DMS79 (cell line): ENCODE results near the gene STING1.
A peak's percentile ranks its signal among the peaks of the same experiment; 100 is the strongest.
"Not testable (repeated sequence)": the region's sequence is repeated elsewhere in the genome, so short reads cannot be mapped to it uniquely, and the experiment has no call there.

Source experiments
- DNase-seq: peaks from one replicate; lab custom pipeline; 2025; lab: John Stamatoyannopoulos, UW

Gene STING1

DNA sequence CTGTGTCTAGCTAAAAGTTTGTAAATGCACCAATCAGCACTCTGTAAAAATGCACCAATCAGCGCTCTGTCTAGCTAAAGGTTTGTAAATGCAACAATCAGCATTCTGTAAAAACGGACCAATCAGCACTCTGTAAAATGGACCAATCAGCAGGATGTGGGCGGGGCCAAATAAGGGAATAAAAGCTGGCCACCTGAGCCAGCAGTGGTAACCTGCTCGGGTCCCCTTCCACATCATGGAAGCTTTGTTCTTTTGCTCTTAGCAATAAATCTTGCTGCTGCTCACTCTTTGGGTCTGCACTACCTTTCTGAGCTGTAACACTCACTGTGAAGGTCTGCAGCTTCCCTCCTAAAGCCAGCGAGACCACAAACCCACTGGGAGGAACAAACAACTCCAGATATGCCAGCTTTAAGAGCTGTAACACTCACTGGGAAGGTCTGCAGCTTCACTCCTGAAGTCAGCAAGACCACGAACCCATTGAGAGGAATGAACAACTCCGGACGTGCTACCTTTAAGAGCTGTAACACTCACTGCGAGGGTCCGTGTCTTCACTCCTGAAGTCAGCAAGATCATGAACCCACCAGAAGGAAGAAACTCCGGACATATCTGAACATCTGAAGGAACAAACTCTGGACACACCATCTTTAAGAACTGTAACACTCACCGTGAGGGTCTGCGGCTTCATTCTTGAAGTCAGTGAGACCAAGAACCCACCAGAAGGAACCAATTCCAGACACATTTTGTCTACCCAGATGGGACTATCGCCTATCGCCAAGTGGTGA, 20.7 kb upstream of the STING1 start:
- not testable (repeated sequence) for DNase-seq

- no peak for DNase-seq
Observed at GRCh38 chr5:139501381-139501780, 18.8 kb upstream of the STING1 start.

DNA sequence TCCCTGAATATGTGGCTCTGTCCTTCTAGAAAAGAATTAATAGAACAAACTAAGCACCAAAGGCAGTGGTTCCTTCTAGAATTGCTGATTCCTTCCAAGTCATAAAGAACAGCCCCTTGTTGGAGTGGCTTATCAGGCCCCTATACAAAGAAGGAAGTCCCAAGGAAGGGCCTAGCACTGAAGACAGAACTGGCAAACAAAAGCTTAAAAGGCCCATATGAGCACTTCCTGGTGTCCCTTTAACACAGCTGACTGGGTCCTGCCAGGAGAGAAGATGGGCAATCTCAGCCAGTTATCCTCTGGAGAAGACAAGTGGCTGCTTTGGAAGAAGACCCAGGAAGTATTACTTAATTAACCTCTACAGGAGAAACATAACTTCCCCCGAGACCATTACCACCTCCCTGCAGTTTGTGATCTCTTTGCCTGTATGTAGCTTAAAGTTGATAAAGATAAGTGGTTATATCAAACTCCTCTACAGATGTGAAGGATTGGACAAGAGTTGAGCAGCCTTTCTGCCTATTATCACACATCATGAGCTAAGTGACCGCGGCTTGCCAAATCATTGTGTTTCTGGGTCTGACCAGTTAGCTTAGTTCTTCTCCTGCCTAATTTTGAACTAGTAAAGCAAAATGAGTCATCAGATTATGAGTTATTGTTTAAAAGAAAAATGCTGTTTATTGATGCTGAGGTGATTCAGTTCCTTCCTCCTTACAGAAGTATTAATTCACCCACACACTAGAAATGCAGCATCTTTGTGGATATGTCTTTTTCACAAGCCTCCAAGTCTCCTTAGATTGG, 13.3 kb upstream of the STING1 start:
- DNase-seq = no peak

- DNase-seq = no peak
Observed at GRCh38 chr5:139494832-139495231, 12.3 kb upstream of the STING1 start.

DNA sequence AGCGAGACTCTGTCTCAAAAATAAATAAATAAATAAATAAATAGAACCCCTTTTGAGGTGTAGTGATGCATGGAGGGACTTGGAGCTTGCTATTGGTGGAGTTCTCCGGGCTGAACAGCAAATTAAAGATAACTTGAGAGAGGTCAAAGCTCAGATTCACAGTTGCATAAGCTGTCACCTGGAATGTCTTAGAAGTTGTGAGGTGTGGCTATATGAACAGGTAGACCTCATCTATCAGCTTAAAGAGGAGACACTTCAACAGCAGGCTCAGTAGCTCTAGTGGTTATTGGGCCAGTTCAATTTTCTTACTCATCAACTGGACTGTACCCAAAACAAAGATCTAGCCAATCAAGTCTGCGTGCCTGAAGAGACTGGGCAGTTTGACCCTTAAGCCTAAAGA, 11.7 kb upstream of the STING1 start:
- DNase-seq = no peak

DNA sequence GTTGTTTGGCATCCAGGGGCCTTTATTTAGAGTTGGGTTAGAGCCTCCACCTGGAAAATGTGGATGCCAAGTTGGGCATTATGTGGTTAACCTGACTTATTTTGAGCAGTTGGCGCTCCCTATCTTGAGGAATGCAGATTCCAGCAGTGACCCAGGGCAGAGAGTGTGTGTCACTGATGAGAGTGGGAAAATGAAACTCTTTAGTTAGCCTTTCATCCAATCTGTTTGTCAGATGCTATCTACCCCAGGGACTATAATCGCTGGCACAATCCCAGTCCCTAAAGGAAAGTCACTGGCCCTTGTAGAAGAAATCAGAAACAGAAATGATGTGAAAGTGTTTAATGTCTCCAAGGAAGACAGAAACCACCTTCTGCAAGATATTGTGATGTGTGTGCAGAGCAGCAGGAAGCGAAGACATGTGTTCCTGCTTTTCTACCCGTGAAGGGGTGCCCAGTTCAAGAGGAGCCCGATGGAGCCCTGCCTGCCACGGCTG, 10.2 kb upstream of the STING1 start:
- DNase-seq = no peak

DNA sequence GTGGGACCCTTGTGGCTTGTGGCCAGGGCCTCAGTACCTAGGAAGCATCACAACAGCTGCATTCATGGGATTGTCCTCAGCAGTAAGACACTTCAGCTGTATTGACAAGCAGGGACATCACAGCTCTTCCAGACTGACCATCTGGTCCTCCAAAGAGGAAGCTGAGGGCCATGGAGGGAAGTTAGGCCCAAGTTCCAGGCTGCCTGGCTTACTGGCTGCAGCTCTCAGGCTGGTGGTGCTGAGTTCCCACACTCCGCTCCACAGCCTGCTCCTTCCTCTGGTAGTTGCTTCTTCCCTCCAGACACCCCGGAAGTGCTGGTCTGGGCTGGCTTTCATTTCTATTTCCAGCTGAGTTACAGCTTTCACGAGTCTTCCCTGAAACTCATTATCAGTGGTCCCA, 5.7 kb upstream of the STING1 start:
- DNase-seq = no peak

DNA sequence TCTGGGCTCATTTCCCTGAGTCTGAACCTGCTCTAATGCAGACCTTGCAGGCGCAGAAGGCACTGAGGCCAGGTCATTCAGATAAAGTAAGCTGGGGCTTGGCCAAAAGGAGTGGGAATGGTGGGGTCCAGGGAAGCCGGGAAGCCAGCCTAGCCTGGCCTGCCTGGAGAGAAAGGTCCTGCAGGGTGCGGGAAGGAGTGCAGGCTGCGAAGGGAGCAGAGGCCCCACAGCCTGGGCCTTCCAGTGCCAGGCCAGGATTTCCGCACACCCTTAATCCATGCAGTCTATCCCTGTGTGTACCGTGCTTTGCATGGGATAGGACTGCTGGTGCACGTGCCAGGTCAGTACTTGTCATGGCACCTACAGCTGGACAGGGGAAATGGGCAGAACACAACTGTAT, 3.6 kb upstream of the STING1 start:
- DNase-seq = no peak

DNA sequence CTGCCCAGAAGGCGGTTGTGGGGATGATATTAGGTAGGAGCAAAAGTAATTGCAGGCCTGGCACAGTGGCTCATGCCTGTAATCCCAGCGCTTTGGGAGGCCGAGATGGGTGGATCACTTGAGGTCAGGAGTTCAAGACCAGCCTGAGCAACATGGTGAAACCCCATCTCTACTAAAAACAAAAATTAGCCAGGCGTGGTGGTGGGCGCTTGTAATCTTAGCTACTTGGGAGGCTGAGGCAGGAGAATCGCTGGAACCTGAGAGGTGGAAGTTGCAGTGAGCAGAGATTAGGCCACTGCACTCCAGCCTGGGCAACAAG, 291 bp upstream of the STING1 start:
- DNase-seq = not testable (repeated sequence)

DNA sequence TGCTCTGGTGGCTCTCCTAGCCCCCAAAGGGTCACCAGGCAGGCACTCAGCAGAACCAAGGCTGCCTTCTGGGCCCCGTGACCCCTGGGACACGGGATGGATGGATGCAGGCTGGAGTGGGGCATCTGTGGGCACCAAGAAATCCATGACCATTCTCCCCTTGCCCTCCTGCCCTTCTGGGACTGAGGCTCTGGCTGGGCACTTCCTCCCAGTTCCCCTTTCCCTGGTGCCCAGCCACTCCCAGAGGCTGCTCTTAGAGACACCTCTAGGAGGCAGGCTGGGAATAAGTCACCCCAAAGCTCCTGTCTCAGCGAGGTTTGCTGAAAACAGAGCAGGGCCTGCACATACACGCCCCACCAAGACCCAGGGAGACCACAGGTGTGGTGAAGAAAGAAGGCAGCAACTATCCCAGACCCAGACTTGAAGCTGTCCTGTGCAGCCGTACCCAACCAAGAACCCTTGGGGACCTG, 943 bp downstream of the STING1 start:
- DNase-seq = peak; percentile 27

- DNase-seq = no peak
Observed at GRCh38 chr5:139481122-139481533, 1.4 kb downstream of the STING1 start.

DNA sequence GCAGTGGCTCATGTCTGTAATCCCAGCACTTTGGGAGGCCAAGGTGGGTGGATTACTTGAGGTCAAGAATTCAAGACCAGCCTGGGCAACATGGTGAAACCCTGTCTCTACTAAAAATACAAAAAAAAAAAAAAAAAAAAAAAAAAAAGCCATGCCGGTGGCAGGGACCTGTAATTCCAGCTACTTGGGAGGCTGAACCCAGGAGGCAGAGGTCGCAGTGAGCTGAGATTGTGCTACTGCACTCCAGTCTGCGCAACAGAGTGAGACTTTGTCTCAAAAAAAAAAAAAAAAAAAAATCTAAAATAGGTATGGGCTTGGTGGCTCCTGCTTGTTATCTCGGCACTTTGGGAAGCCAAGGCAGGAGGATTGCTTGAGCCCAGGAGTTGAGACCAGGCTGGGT, 2.8 kb downstream of the STING1 start:
- DNase-seq = not testable (repeated sequence)

DNA sequence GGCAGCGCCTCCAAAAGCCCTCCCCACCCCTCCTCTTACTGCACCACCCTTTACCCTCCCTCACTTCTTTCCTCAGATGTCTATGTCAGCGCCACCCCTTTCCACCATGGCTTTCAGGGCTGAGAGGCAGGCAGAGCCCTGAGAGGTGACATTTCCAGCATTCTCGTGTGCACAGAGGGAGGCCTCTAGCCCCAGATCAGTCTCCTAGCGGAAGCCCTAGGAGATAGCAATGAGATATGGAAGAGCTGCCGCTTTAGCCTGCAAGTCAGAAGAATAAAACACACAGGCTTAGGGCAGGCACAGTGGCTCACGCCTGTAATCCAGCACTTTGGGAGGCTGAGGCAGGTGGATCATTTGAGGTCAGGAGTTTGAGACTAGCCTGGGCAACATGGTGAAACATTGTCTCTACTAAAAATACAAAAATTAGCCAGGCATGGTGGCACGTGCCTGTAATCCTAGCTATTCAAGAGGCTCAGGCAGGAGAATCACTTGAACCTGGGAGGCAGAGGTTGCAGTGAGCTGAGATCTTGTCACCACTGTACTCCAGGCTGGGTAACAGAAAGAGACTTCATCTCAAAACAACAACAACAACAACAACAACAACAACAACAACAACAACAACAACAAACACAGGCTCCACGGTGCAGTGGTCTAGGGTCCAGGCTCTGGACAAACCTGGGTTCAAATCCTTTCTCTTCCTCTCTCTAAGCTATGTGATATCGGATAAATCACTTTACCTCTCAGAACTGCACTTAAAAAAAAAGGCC, 3.7 kb downstream of the STING1 start:
- not testable (repeated sequence) for DNase-seq

DNA sequence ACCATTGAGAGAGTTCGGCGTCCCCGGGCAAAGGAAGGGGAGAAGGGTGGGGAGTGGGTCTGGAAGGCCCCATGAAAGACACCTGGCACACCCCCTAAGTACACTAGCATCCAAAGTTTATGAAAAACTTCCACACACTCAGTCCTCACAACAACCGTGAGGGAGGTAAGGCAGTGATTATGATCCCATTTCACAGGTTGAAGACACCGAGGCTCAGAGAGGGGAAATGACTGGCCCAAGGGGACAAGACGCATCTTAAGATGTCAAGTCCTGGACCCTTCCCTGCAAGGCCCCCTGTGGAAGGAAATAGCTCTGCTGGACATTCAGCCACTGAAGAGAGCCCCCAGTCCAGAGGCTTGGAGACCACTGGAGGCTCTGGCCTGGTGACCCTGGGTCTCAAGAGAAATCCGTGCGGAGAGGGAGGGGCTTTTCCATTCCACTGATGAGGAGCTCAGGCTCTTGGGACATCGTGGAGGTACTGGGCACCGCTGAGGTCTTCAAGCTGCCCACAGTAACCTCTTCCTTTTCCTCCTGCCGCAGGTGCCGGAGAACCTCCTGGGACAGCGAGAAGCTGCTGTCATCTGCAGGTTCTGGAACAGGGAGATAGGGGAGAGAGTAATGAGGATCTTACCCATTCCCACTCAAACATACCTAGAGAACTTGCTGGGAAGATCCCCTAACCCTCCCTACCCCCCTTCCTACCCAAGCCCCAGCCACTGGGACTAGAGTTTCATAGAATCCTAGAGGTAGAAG, 6.5 kb downstream of the STING1 start:
- no peak for DNase-seq

GRCh38 chr5:139474890-139475791, 7.4 kb downstream of the STING1 start:
- peak; percentile 33 for DNase-seq

DNA sequence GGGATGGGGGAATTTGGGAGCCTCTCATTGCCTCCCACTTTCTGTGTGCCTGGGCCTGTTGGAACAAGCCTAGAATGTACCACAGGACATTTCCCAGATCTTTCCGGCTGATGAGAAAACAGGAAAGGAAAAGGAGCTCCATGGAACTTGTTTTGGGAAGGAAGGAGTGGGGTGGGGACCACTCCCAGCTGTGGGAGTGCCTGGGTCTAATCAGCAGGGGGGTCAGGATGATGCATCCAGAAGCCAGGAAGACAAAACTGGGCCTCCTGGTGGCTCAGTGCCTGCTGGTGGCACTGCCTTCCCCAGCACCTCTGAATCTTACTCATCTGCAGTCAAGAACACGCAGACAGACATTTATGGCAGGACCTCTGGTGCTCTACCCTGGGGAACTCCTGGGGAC, 9.0 kb downstream of the STING1 start:
- no peak for DNase-seq

- no peak for DNase-seq
Observed at GRCh38 chr5:139473105-139473504, 9.5 kb downstream of the STING1 start.

GRCh38 chr5:139472386-139473030, 10.1 kb downstream of the STING1 start:
- DNase-seq = no peak

- no peak for DNase-seq
Observed at GRCh38 chr5:139470821-139471300, 11.7 kb downstream of the STING1 start, which contains the start of gene SMIM33. TSS of gene SMIM33 (plus strand) at chr5:139471004. CDS start at chr5:139471122, 118 bp downstream.

DNA sequence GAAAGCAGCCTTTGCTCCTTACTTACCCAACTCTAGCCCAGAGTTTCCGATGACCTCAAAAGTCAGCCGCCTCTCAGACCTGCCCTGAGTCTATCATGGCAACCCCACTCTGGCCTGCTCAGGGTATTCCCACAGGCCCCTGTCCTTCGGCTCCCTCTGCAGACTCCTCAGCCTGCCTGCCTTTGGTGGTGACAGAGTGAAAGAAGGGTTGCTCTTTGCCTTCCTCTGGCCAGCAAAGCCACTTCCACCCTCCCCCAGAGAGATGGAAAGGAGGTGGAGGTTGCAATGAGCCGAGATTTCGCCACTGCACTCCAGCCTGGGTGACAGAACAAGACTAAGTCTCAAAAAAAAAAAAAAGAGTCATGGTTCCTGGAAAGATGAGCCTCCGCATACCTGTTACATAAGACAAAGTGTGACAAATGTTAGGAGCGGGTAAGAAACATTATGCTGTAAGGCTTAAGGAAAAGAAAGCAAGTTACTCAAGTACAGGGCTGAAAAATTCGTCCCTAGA, 14.1 kb downstream of the STING1 start:
- no peak for DNase-seq
